GM23248 (cell line): ENCODE measurements around the gene VEZT.

Source experiments
- EZH2 ChIP-seq: fragments of 200-600 bp; sonication (generic); IDR thresholded peaks from 2 replicates; pipeline ENCODE4 v1.6.1; 2018; ENCODE audit warnings: antibody characterized with exemption, mild to moderate bottlenecking; ENCODE audit not compliant: insufficient read depth, poor library complexity, severe bottlenecking
- EZH2phosphoT487 ChIP-seq: fragments of 200-600 bp; sonication (generic); IDR thresholded peaks from 2 replicates; pipeline ENCODE4 v1.6.1; 2018; ENCODE audit warnings: antibody characterized with exemption, moderate library complexity, mild to moderate bottlenecking, low read depth; ENCODE audit not compliant: insufficient read depth

DNA sequence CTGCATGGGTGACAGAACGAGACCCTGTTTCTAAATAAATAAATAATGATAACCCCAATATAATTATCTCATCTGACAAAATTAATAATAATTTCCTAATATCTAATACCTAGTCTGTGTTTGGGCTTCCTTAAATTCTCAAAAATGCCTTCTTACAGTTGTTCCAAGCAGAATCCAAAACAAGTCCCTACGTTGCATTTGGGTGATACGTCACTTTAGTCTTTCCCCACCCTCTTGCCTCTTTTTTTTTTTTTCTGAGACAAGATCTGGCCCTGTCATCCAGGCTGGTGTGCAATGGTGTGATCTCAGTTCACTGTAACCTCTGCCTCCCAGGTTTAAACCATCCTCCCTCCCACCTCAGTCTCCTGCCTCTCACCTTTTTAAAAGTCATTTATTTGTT is 26.7 kb downstream of the VEZT start:
- TF ChIP-seq EZH2 (no peak), EZH2phosphoT487 (no peak)
